Aorta (tissue), 5 donors: ENCODE results near the gene ZNF816. TPM values are rescaled to one million over a fixed set of nuclear protein-coding genes. Genes with fewer than 3 reads are reported as not detected.
A peak's percentile ranks its signal among the peaks of the same experiment; 100 is the strongest.
"Not testable (repeated sequence)": the region's sequence is repeated elsewhere in the genome, so short reads cannot be mapped to it uniquely, and the experiment has no call there.

ENCODE experiments used
- ATAC-seq: fragments of 200-7000 bp; cut with Tn5 transposase; one replicate; pipeline ENCODE4 v1.9.1; 2022; ENCODE audit warnings: moderate library complexity; ENCODE audit not compliant: low FRiP score
- DNase-seq, 2 donors: peaks; one replicate each; pipeline ENCODE4 v3.0.0-alpha.2; 2020
- H3K27ac ChIP-seq, 2 donors: one replicate each; pipeline ENCODE4 v1.5.1; 2013; ENCODE audit warnings: low read length in 2 of 2, mild to moderate bottlenecking in 2 of 2, moderate library complexity in 2 of 2, control low read depth in 1 of 2, inconsistent platforms in 1 of 2, low read depth in 1 of 2
- H3K27me3 ChIP-seq, 2 donors: one replicate each; pipeline ENCODE4 v1.6.1; 2013; ENCODE audit warnings: control low read depth in 1 of 2, low read length in 1 of 2, mild to moderate bottlenecking in 1 of 2, moderate library complexity in 1 of 2; ENCODE audit not compliant: insufficient read depth in 2 of 2, control insufficient read depth in 1 of 2
- H3K36me3 ChIP-seq, 2 donors: one replicate each; pipeline ENCODE4 v1.6.1; 2013; ENCODE audit warnings: control low read depth in 1 of 2, low read length in 1 of 2, mild to moderate bottlenecking in 1 of 2; ENCODE audit not compliant: insufficient read depth in 2 of 2, control insufficient read depth in 1 of 2
- H3K4me1 ChIP-seq, 2 donors: one replicate each; pipeline ENCODE4 v1.6.1; 2013; ENCODE audit warnings: low read length in 2 of 2, control low read depth in 1 of 2, mild to moderate bottlenecking in 1 of 2, moderate library complexity in 1 of 2; ENCODE audit not compliant: insufficient read depth in 2 of 2, control insufficient read depth in 1 of 2
- H3K4me3 ChIP-seq, 2 donors: one replicate each; pipeline ENCODE4 v1.5.1; 2013; ENCODE audit warnings: low read length in 2 of 2, control low read depth in 1 of 2, mild to moderate bottlenecking in 1 of 2
- H3K9me3 ChIP-seq: one replicate; pipeline ENCODE4 v1.6.1; 2013; ENCODE audit warnings: mild to moderate bottlenecking, low read length; ENCODE audit not compliant: control insufficient read depth
- WGBS, 2 donors: extraction: QIAGEN DNeasy Blood & Tissue Kit; methylation state at CpG; one replicate each; pipeline ENCODE4 v1.1.7; 2013; 5-methylcytosine and 5-hydroxymethylcytosine counted together
- intact Hi-C, 2 donors: fragments of 100-400 bp; cut with DNase I; formaldehyde crosslinking; loops; one replicate each; pipeline versions ENCODE4 v1.14.2 to v1.15.0; 2022
- polyA plus RNA-seq, 2 donors: library from polyadenylated mRNA; stranded (reverse); fragments of 200-250 nt; gene quantifications; one replicate each; pipeline ENCODE4 v1.2.3, GENCODE V29; 2013
- total RNA-seq, 2 donors: library from RNA; stranded (reverse); fragmentation: NEBNext Ultra II Directional; extraction: Animal tissue kit (Norgen Biotek cat#: 25700); gene quantifications; one replicate each; pipeline ENCODE4 v1.2.1, GENCODE V29; 2021
- donor health status: healthy with polysubstance abuse.
- donor health status: Bipolar disorder and iron deficiency.
- donor health status: DM: no; HTN: no; CAD: no.
- donor health status: DM: no; HTN: no; CAD: no.
- donor health status: DM: yes; HTN: yes; CAD: no.

The ZNF816 gene
- total and polyA plus RNA-seq, 4 donors: 4.5 to 11.4 (median 5.1) TPM

- Histone ChIP-seq H3K36me3 (no peaks in the 10 kb centered on the region), H3K4me3 (peak overlapping the region; percentile 74 to 82), H3K27ac (peak overlapping the region in 1 of 2 donors; percentile 88), H3K27me3 (no peaks in the 10 kb centered on the region), H3K4me1 (no peaks in the 10 kb centered on the region), H3K9me3 (peaks cover 3% of the 10 kb centered on the region)
- 0 to 1% methylated on average over 43 of the region's 43 CpGs for WGBS, 2 donors
- intact Hi-C loops: loop anchor here in 1 of 2 donors (2.0 to 10.0 kb wide), 2 partner anchors 20 to 52 kb away; partner anchors contain the start of gene ZNF816
- peak; percentile 98 for ATAC-seq
- peak; percentile 96 to 98 for DNase-seq
Measured at GRCh38 chr19:52942386-52943133, 20.1 kb downstream of the ZNF816 start.

GRCh38 chr19:52941941-52942385, 20.7 kb downstream of the ZNF816 start:
- no peaks in the 10 kb centered on the region for H3K36me3 ChIP-seq
- peaks cover 1% of the 10 kb centered on the region for H3K9me3 ChIP-seq
- intact Hi-C loops: loop anchor here in 1 of 2 donors (2.0 to 10.0 kb wide), 2 partner anchors 21 to 53 kb away; partner anchors contain the start of gene ZNF816
- H3K4me1 ChIP-seq: no peaks in the 10 kb centered on the region
- peak; percentile 70 for ATAC-seq
- 0% methylated on average over 26 of the region's 26 CpGs for WGBS, 2 donors
- peak overlapping the region; percentile 74 to 82 for H3K4me3 ChIP-seq
- DNase-seq: peak in 1 of 2 donors; percentile 81
- H3K27ac ChIP-seq: peak overlapping the region in 1 of 2 donors; percentile 34
- H3K27me3 ChIP-seq: no peaks in the 10 kb centered on the region

GRCh38 chr19:52941523-52941922, 21.2 kb downstream of the ZNF816 start:
- H3K36me3 ChIP-seq, H3K9me3 ChIP-seq, ATAC-seq, H3K4me1 ChIP-seq, H3K27ac ChIP-seq, DNase-seq, H3K27me3 ChIP-seq: not testable (repeated sequence)
- peak overlapping the region; percentile 74 to 82 for H3K4me3 ChIP-seq
- intact Hi-C loops: loop anchor here in 1 of 2 donors (10.0 kb wide), 1 partner anchor 53 kb away; no protein-coding TSS in a partner anchor
- 34 to 43% methylated on average over 2 of the region's 2 CpGs for WGBS, 2 donors

GRCh38 chr19:52940905-52941304, 21.8 kb downstream of the ZNF816 start:
- not testable (repeated sequence) for H3K27ac ChIP-seq, H3K4me3 ChIP-seq, H3K36me3 ChIP-seq, ATAC-seq, H3K4me1 ChIP-seq, DNase-seq, H3K9me3 ChIP-seq, H3K27me3 ChIP-seq
- WGBS, 2 donors: 88 to 89% methylated on average over 5 of the region's 5 CpGs
- intact Hi-C loops: loop anchor here in 1 of 2 donors (10.0 kb wide), 1 partner anchor 54 kb away; no protein-coding TSS in a partner anchor

GRCh38 chr19:52938761-52939160, 23.9 kb downstream of the ZNF816 start:
- Histone ChIP-seq H3K27ac (no peak overlapping the region), H3K4me3 (no peak overlapping the region), H3K9me3 (no peaks in the 10 kb centered on the region), H3K4me1 (no peaks in the 10 kb centered on the region), H3K36me3 (no peaks in the 10 kb centered on the region), H3K27me3 (no peaks in the 10 kb centered on the region)
- ATAC-seq (no peak), DNase-seq (no peak)
- 63 to 64% methylated on average over 5 of the region's 5 CpGs for WGBS, 2 donors
- intact Hi-C loops: no loop called here

- no peaks in the 10 kb centered on the region for H3K9me3 ChIP-seq
- H3K4me1 ChIP-seq: no peaks in the 10 kb centered on the region
- WGBS, 2 donors: 93 to 95% methylated on average over 7 of the region's 7 CpGs
- no peaks in the 10 kb centered on the region for H3K36me3 ChIP-seq
- no peak for ATAC-seq
- intact Hi-C loops: no loop called here
- H3K27me3 ChIP-seq: no peaks in the 10 kb centered on the region
- no peak overlapping the region for H3K4me3 ChIP-seq
- no peak overlapping the region for H3K27ac ChIP-seq
- DNase-seq: no peak
Measured at GRCh38 chr19:52936954-52937325, 25.7 kb downstream of the ZNF816 start.

GRCh38 chr19:52936151-52936953, 26.3 kb downstream of the ZNF816 start:
- Histone ChIP-seq H3K4me1 (no peaks in the 10 kb centered on the region), H3K27me3 (no peaks in the 10 kb centered on the region), H3K36me3 (no peaks in the 10 kb centered on the region), H3K9me3 (no peaks in the 10 kb centered on the region), H3K27ac (no peak overlapping the region), H3K4me3 (no peak overlapping the region)
- intact Hi-C loops: no loop called here
- ATAC-seq: no peak
- WGBS, 2 donors: 88 to 89% methylated on average over 12 of the region's 12 CpGs
- DNase-seq: no peak

GRCh38 chr19:52935434-52935833, 27.2 kb downstream of the ZNF816 start:
- ATAC-seq (no peak), DNase-seq (no peak)
- Histone ChIP-seq H3K9me3 (no peaks in the 10 kb centered on the region), H3K27me3 (no peaks in the 10 kb centered on the region), H3K27ac (no peak overlapping the region), H3K4me3 (no peak overlapping the region), H3K36me3 (no peaks in the 10 kb centered on the region), H3K4me1 (no peaks in the 10 kb centered on the region)
- 92 to 93% methylated on average over 8 of the region's 8 CpGs for WGBS, 2 donors
- intact Hi-C loops: no loop called here
